GM21576 (cell line): ENCODE data around the gene PORCN.
"Not testable (repeated sequence)": the region's sequence is repeated elsewhere in the genome, so short reads cannot be mapped to it uniquely, and the experiment has no call there.

Source experiments
- ATAC-seq: cut with Tn5 transposase; IDR thresholded peaks from one replicate; pipeline ENCODE4 v1.9.1; 2021; ENCODE audit warnings: mild to moderate bottlenecking, moderate library complexity; ENCODE audit not compliant: unreplicated experiment

Gene PORCN

GRCh38 chrX:48538641-48539344 is 30.0 kb downstream of the PORCN start:
- no peak for ATAC-seq

GRCh38 chrX:48539345-48540027 is 30.7 kb downstream of the PORCN start, which contains the start of gene TBC1D25:
Gene TBC1D25 (plus strand): TSS chrX:48539714. CDS start chrX:48539798, 84 bp downstream.
- peak; percentile 81 for ATAC-seq

- ATAC-seq = peak; percentile 45
These were observed 31.2 kb downstream of the PORCN start for GRCh38 chrX:48540028-48540375.

- no peak for ATAC-seq
These were observed 31.7 kb downstream of the PORCN start for GRCh38 chrX:48540480-48540879.

- no peak for ATAC-seq
These were observed 32.5 kb downstream of the PORCN start for GRCh38 chrX:48541140-48541814.

- ATAC-seq = no peak
These were observed 40.1 kb downstream of the PORCN start for GRCh38 chrX:48548871-48549270.

GRCh38 chrX:48555731-48556325 is 47.0 kb downstream of the PORCN start:
- not testable (repeated sequence) for ATAC-seq

GRCh38 chrX:48558271-48558670 is 49.5 kb downstream of the PORCN start:
- ATAC-seq = no peak

- ATAC-seq = no peak
These were observed 50.8 kb downstream of the PORCN start for GRCh38 chrX:48559636-48560035.

GRCh38 chrX:48560056-48560455 is 51.3 kb downstream of the PORCN start:
- ATAC-seq = no peak

GRCh38 chrX:48560681-48561080 is 51.9 kb downstream of the PORCN start:
- no peak for ATAC-seq

GRCh38 chrX:48569958-48570357 is 61.2 kb downstream of the PORCN start:
- ATAC-seq = no peak
